ENCODE measurements around the gene WDR86. TPM values are rescaled to one million over a fixed set of nuclear protein-coding genes. Genes with fewer than 3 reads are reported as not detected.

Gene WDR86
- total RNA-seq, 2 donors from 2014 or later, result 0.71 to 0.84 TPM

DNA sequence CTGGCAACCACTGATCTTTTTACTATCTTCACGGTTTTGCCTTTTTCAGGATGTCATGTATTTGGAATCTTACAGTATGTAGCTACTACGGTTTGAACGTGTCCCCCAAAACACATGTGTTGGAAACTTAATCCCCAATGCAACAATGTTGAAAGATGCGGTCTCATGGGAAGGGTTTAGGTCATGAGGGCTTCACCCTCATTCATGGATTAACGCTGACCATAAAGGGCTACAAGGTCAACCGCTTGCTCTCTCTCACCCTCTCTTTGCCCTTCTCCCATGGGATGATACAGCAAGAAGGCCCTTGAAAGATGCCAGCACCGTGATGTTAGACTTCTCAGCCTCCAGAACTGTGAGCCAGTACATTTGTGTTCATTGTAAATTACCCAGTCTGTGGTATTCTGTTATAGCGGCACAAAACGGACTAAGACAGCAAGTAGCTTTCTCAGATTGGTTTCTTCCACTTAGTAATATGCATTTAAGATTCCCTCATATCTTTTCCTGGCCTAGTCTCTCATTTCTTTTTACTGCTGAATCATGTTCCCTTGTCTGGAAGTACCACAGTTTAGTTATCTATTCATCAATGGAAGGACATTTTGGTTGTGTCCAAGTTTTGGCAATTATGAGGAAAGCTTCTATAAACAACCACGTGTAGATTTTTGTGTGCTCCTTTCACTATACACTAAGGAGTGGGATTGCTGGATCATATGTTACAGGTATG is 33.1 kb upstream of the WDR86 start:
- DNase-seq, result no peak
- ATAC-seq, result no peak
- intact Hi-C loops (cut with DNase I), result no loop called here

DNA sequence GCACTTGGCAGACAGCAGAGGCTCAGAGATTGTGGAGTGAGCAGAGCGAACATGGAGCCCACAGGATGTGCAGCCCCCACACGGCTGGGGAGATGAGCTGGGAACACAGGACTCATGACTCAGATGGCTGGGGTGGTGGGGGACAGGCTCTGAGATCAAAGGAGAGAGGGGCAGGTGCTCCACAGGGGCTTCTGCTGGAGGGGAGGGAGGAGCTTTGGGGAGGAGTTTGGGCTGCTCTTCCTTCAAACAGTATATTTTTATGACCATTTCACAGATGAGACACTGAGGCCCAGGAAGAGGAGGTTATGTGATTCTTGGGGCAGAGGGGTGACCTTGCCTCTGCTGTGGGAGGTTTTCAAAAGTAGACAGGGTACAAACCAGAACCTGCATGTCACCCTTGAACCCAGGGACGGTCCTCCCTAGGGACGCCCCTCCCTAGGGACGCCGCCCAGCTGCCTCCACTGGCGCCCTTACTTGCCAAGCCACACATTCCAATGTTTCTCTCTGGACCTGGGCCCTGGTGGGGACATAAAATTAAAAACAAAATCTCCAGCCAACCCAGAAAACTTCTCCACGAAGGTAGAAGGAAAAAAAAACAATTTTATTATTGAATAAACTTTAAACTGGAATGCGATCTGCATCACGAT is 31.1 kb upstream of the WDR86 start:
- ATAC-seq (no peak), DNase-seq (no peak)
- intact Hi-C loops (cut with DNase I), result no loop called here

DNA sequence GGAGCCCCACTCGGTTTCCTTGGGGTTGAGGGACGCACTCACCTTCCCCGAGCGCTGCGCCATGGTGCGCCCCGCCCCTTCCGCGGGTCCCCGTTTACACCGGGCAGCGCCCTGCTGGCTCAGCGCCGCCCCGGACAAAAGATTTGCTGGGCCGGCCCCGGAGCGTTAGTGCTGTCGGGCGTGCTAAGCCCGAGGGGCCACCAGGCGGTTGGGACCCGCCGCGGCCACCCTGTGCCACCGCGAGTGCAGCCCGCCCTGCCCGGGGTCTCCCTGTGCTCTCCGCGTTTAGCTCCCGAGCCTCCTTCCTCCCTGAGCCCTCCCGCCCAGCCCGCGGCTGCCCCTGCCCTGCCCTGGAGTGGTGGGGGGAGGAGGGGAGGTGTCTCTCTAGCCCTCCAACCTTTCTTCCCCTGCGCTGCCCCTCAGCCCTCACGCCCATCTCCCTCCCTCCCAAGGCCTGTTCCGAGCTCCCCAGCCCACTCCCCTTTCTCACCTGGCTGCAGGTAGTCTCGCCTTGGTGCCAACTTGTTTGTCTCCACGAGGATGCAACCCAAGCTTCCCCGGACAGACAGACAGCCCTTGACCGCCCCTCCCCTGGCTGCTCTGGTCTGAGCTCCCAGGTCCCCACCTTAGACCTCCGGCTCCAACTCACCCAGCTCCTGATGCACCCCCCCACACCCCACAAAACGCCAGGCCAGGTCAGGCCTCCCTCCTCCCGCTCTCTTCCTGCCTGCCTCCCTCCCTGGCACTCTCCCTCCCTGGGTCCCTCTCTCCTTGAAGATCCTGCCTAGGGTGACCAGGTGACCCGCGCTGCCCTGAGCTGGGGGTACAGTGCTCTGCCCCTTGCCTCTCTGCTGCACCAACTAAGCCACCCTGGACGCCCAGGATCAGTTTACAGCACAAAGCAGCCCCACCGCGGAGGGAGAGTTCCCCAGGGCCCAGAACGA is 30.3 kb upstream of the WDR86 start, which contains the start of gene CRYGN:
TSS of gene CRYGN (minus strand) at position 287 of the 944 bp plus-strand sequence. CDS start at position 63, 224 bp downstream.
- DNase-seq (no peak), ATAC-seq (peak in 1 of 2 donors; percentile 23)
- intact Hi-C loops (cut with DNase I), result no loop called here

DNA sequence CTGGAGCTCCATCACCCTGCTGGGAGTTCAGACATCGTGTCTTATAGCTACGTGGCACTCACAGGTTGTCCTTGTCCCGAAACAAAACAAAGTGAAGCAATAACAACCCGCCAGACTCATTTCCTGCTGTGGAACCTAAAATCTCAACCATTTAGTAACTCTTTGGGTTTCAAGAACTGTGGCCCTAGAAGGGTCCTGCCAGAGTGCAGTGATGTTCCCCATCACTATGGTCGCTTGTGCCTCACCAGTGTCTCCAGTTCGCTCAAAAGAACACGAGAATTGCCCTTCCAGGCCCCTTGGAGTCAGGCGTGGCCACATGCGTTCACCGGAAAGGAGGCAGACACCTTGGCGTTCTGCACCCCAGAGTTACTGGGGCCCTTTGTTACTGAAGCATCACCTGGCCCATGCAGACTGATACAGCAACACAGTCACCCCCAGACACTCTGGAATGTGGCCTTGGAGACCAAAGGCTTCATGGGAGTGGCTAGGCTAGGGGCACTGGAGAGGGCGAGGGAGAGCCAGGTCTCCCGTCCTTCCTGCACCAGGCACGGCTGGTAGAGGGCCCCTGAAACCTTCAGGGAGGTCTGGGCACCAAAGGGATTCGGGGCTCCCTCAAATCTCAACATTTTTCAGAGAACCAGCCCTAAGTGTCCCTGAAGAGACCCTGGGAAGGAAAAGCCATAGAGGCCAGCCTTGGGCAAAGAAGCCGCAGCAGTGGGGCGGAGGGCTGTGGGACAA is 29.2 kb upstream of the WDR86 start:
- intact Hi-C loops (cut with DNase I), result no loop called here
- no peak for DNase-seq
- ATAC-seq, result no peak

DNA sequence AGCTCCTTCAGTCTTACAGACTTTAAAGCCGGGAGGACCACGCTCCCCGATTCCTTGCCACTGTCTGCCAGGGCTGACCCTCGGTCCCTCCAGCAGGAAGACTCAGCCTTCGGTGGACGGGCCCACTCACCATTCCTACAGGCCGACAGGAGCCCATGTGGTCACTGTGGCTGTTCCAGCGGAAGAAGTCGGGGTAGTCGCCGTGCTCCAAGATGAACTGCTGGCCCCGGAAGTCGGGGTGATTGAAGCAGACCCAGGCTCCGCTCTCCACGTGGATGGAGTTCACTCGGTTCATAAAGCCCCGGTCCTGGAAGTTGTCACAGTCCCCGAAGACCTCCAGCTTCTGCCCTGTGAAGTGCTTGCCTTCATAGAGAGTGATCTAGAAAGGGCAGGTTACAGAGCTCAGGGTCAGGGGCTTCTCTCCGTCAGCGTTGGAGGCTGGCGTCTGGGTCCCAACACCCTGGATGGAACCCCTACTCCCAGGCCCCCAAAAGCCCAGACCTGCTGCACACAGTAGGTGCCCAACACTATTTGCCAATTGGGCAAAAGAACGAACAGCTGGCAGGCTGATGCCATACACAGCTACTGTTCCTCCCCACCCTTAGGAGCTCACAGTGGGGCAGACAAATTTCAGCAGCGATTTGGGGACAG is 28.2 kb upstream of the WDR86 start:
- ATAC-seq, result no peak
- no peak for DNase-seq
- intact Hi-C loops (cut with DNase I), result no loop called here

DNA sequence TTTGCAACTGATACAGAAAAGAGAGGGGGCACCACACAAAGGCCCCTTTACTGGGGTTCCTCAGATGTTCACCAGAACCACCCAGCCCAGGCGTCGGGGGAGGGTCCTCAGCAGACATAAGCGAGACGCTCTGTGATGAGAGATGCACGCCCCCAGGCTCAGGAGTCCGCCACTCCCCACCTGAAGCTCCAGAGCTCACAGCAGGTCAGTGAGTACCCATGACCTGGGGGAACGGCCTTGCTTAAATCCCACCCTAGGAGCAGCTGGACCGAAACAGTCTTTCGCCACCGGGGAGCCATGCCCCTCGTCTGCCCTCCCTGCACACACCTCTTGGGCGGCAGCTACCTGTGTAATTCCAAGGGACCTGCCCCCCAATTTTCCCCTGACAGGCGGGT is 27.3 kb upstream of the WDR86 start:
- ATAC-seq (no peak), DNase-seq (no peak)
- intact Hi-C loops (cut with DNase I), result no loop called here

DNA sequence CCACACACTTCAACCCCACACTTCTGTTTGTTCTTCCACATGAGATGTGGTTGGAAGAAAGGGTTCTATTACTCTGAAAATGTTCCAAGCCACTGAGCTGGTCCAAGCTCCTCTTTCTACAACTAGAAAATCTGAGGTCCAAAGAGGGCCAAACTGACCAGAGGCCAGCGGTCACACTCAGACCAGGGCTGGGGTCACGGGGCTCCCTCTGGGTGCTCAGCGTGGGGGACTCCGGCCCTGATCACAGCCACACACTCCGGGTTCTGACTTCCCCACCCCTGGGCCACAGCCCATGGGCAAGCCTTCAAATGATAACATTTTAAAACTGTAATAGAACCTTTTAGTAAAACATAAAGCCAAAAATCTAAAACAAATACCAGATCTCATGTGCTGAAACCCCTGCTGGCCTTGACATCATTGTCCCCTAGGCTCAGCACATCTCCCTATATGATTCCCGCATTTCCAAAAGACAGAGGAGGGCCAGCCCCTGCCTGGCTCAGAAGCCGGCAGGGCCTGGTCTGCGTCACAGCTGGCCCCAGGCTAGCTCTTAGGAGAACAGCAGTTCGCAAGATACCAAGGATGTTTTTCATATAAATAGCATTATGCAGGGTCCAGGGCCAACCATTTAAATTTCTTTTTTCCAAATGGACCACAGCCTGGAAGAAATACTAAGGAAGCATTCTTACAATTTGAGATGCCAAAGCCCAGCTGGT is 26.8 kb upstream of the WDR86 start:
- intact Hi-C loops (cut with DNase I), result no loop called here
- no peak for DNase-seq

DNA sequence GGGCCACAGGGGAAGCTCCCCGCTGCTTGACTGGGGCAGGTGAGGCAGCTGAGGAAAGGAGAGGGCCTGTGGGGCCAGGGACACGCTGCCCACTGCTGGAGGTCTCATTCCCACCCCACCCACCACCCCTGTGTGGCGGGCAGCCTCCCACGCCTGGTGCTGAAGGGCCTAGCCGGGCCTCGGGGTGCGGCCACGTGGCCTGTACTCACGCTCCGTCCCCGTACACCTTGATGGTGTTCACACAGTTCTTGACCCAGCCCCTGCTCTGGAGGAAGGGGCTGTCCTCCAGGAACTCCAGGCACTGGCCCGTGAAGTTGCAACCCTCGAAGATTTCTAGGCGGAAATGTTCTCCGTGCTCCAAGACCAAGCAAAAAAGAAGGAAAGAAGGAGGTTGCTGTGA is 26.1 kb upstream of the WDR86 start:
- intact Hi-C loops (cut with DNase I), result no loop called here
- DNase-seq (no peak), ATAC-seq (no peak)

More for the DNA sequence above, 26.8 kb upstream of the WDR86 start:
- ATAC-seq, result peak; percentile 32 to 72

DNA sequence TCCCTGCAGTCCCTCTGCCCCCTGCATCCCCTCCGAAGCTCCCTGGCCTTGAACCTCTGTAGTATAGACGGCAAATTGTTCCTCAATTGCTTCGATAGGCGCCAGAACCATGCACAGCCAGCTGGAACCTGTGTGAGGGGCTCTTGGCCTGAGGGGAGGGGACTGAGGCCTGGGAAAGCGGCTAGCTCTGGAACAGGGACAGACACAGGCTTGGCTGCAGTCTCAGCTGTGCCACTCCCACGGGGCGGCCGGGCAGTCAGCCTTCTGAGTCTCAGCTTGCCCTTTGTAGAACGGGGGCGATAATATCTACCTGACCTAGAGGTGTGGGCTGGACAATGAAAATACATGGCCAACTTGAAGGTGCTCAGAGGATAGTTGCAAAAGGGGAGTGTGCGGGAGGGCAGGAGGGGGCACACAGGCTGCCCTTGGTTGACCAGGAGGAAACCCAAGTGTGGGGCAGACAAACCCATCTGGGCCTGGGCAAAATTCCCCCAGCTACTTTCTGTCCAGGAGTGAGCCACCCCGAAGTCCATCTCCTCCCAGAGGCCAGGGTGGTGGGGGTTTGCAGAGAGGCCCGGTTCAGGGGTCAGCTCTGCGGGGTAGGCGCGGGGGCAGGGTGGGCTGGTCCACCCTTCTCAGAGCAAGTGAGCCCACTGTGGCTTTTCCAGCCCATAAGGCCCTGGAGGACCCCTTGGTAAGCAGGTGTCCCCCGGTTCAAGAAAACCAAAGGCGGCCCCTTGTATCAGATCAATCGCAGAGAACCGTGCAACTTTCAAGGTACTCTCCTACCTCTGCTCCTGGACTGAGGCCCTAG is 25.5 kb upstream of the WDR86 start:
- intact Hi-C loops (cut with DNase I), result no loop called here
- DNase-seq, result no peak
- ATAC-seq, result no peak

DNA sequence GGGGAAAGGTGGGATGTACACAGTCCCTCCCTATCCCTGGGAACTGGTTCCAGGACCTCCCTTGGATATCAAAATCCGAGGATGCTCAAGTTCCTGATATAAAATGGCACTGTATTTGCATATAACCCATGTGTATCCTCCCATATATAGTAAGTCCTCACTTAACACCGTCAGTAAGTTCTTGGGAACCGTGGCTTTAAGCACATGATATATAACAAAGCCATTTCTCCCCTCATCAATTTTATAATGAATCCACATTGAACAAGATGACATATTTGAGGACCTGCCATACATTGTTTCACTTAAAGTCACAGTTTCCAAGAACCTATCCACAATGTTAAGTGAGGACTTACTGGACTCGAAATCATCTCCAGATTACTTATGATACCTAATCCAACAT is 24.7 kb upstream of the WDR86 start:
- ATAC-seq, result no peak

DNA sequence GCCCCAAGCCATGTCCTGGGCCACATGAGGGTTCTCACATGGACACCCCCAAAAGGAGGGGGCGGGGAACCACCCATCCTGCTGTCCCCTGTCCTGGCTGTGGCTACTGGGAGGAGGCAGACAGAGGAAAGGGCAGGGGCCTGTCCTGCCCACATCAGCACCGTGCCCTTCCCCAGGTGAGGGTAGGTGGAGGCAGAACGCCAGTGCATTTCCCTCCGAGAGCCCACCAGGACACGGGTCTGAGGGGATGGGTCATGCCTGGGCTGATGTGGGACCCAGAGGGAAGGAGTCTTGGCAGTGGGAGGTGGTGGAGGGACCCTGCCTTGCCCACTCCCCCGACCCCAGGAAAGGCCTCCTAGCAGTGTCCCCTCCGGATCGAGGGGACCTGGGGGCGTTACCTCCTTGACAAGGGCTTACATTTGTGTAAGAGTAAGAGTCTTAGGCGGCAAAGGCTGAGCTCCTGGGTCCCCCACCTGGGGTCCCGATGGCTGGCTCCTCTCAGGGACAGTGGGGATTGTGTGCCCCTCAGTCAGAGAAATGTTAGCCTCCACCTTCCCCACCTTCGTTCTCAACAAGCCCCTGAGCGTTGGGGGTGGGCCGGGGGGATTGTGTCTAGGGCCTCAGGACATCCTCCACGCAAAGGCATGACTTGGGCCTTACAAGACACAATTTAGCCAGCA is 24.0 kb upstream of the WDR86 start:
- no peak for ATAC-seq
- DNase-seq, result no peak
- intact Hi-C loops (cut with DNase I), result no loop called here

More for the DNA sequence above, 24.7 kb upstream of the WDR86 start:
- no peak for DNase-seq
- intact Hi-C loops (cut with DNase I), result no loop called here

DNA sequence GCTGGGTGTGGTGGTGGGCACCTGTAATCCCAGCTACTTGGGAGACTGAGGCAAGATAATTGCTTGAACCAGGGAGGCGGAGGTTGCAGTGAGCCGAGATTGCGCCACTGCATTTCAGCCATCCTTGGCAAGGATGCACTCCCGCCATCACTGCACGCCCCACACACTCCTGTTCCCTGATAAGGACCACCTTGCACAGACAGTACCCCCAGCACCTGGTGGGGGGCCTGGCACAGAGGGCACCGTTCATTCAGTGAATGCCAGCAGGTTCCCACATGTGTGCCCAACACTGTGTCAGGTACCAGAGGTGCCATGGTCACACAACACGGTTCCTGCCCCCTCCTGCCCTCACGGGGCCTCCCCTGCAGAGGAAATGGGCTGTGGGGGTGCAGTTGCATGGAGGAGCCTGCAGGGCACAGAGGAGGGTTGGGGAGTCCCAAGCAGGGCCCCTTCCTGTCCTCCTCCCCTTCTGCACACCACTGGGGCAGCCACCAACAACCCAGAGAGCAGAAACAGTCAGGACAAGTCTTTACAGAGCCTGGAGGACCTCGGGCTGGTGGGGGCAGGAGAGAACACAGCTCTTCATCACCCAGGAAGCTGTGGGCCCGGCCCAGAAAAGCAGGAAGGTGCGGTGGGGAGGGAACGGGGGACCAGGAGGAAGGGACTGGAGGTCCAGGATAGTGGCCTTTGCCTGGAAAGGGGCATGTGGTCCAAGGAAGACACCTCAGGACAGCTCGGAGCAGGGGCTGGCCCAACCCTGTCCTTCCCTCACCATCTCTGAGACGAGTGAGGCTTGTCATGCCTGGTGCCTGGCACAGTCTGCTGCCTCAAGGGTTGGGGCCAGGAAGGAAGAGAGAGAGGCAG is 23.1 kb upstream of the WDR86 start:
- no peak for DNase-seq
- ATAC-seq, result no peak
- intact Hi-C loops (cut with DNase I), result no loop called here

DNA sequence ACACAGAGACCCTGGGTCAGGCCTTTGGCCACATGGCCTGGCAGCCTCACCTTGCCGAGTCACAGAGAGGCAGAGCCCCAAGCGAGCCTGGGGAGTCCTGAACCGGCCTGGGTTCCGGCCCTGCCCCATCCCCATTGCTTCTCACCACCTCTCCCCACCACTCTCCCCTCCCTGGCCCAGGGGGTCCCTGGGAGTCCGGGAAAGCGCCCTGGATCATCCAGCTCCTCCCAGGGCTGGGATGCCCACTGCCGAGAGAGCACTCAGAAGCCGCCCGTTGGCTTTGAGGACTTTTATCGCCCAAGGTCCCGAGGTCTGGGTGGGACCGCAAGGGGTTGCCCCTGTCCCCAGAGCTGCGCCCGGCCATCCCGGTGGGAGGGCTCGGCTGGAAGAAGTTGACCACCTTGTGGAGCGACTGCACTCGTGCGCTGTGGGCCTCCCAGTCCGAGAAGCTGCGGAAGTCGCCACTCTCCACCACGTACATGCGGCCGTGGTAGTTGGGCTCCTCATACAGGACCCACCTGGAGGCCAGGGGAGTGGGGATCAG is 22.0 kb upstream of the WDR86 start:
- ATAC-seq (no peak), DNase-seq (no peak)
- intact Hi-C loops (cut with DNase I), result no loop called here

DNA sequence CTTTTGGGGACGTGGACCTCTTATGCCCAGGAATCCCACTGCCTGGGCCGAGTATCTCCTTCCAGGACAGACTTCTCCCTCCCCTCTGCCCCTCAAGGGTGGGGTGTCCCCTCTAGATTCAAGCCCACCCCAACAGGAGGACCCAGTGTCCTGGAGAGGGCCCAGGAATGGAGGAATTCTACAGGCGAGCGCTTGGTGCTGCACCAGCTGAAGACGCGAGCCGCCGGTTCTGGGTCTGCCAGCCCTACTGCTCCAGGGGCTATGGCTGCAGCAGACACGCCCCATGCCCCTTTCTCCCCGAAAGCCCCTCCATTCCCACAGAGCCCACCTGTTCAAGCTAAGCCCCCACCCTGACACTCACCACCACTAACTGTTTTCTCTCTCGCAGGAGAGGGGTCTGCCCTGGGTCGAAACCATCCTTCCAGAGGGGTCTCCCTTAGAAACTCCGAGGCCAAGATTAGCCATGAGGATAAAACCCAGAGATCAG is 21.5 kb upstream of the WDR86 start:
- DNase-seq, result no peak
- ATAC-seq, result no peak
- intact Hi-C loops (cut with DNase I), result no loop called here
